ENCODE results near the gene POLH.
"Not testable (repeated sequence)": the region's sequence is repeated elsewhere in the genome, so short reads cannot be mapped to it uniquely, and the experiment has no call there.

POLH gene

DNA sequence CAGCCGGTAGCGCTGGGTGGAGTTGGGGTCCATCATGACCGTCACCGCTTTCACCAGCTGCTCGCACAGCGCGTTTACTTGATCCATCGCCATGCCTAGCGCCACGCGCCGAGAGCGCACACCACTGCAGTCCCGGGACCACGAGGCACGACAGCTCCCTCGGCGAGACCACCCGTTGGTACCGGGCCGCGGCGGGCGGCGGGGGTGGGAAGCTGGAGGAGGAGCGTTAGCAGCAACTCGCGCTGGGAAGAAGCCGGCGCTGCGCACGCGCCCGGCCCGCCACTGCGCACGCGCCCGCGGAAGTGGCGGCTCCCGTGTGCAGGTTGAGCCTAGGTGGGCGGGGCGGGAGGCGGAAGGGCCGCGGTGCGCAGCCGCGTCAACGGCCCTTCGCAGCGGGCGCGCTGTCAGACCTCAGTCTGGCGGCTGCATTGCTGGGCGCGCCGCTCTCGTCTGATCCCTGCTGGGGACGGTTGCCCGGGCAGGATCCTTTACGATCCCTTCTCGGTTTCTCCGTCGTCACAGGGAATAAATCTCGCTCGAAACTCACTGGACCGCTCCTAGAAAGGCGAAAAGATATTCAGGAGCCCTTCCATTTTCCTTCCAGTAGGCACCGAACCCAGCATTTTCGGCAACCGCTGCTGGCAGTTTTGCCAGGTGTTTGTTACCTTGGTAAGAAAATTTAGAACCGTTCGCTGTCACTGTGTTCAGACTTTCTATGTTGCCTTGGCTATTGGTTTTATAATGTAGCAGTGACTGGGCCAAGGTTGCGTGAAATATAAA is at the start of gene POLH, which contains the start of gene XPO5:
POLH (plus strand) TSS at position 414 of the 780 bp plus-strand sequence. CDS start 6,135 bp downstream, outside the sequence.
XPO5 (minus strand) TSS at position 267 of the 780 bp plus-strand sequence; CDS start at position 93, 174 bp downstream.
- DNase-seq (ENCODE audit: low spot score), result peak; percentile 99

GRCh38 chr6:43532201-43532600 is 43.8 kb upstream of the POLH start:
- DNase-seq (ENCODE audit: low spot score), result no peak

- not testable (repeated sequence) for DNase-seq (ENCODE audit: low spot score)
These were observed 37.0 kb upstream of the POLH start for GRCh38 chr6:43538986-43539385.

- not testable (repeated sequence) for DNase-seq (ENCODE audit: low spot score)
These were observed 36.6 kb upstream of the POLH start for GRCh38 chr6:43539409-43539808.

DNA sequence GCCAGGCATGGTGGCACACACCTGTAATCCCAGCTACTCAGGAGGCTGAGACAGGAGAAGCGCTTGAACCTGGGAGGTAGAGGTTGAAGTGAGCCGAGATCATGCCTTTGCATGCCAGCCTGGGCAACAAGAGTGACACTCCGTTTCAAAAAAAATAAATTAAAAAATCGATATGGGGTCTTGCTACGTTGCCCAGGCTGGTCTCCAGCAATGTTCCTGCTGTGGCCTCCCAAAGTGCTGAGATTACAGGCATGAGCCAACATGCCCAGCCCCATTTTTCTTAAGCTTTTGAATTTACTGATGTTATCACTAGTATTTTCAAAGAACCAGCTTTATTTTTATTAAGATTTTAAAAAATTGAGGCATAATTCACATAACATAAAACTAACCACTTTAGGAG is 35.5 kb upstream of the POLH start:
- DNase-seq (ENCODE audit: low spot score), result no peak

DNA sequence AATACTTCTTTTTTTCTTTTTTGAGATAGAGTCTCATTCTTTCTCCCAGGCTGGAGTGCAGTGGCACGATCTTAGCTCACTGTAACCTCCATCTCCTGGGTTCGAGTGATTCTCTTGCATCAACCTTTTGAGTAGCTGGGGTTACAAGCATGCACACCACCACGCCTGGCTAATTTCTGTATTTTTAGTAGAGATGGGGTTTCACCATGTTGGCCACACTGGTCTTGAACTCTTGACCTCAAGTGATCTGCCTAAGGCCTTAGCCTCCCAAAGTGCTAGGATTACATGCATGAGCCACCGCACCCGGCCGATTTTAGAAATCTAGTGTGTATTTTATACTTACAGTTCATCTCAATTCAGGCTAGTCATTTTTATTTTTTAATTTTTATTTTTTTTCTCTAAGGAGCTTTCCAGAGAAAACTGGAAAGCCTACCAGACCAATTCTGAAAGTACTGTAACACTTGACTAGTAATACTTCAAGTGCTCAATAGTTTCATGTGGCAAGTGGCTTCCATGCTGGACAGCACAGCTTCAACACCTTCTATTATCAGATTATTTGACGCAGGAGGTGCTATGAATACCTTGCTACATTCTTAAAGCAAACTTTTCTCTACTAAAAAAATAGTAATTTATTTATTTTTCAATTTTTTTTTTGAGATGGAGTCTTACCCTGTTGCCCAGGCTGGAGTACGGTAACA is 34.1 kb upstream of the POLH start:
- DNase-seq (ENCODE audit: low spot score), result no peak

GRCh38 chr6:43544461-43544860 is 31.5 kb upstream of the POLH start:
- no peak for DNase-seq (ENCODE audit: low spot score)

GRCh38 chr6:43547222-43547621 is 28.8 kb upstream of the POLH start:
- DNase-seq (ENCODE audit: low spot score), result no peak

- DNase-seq (ENCODE audit: low spot score), result not testable (repeated sequence)
These were observed 18.4 kb upstream of the POLH start for GRCh38 chr6:43557620-43558019.

GRCh38 chr6:43559328-43559727 is 16.7 kb upstream of the POLH start:
- no peak for DNase-seq (ENCODE audit: low spot score)

DNA sequence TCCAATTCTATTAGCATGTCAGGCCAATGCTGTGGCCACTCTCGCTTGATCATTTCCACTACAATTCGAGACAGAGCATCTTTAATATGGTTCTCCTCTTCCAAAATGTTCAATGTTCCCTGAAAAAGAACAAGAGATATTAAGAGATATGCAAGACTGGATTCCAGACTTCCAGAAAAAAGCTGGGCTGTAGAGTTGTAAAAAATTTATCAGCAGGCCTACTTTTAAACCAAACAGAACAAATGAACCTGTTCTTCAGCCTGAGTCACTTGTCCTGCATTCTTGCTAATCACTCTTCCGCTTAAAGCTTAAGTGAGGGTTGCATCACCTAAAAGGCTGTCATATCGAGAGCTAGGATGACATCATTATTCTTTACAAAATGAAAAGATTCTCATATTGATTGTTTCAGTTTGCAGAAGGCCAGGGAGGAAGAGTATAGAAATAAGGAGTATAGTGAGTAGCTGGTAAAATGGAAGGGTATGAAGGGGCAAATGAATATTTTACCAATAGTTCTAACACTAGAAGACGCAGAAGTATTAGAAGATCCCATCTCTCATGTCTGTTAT is 5.0 kb upstream of the POLH start:
- DNase-seq (ENCODE audit: low spot score), result peak; percentile 5

GRCh38 chr6:43572015-43572414 is 4.0 kb upstream of the POLH start:
- DNase-seq (ENCODE audit: low spot score), result no peak

- DNase-seq (ENCODE audit: low spot score), result peak; percentile 79
These were observed 747 bp upstream of the POLH start for GRCh38 chr6:43575105-43575771.

DNA sequence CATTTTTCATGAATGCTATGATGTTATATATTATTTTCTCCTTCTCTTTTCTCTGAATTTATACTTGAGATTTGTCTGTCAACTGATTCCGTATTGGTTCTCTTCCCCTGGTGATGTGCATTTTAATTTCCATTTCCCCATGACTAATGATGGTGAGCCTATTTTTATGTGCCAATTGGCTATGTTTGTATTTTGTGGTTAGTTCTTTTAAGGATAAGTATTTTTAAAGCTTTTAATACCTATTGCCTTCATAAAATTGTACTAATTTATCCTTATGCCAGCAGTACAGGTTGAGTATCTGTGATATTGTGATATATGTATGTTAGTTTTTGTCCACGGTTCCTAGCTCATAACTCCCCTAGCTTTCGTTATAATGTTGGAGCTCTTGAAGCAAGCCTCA is 2.8 kb downstream of the POLH start:
- DNase-seq (ENCODE audit: low spot score), result no peak

- no peak for DNase-seq (ENCODE audit: low spot score)
These were observed 3.2 kb downstream of the POLH start for GRCh38 chr6:43579171-43579570.

DNA sequence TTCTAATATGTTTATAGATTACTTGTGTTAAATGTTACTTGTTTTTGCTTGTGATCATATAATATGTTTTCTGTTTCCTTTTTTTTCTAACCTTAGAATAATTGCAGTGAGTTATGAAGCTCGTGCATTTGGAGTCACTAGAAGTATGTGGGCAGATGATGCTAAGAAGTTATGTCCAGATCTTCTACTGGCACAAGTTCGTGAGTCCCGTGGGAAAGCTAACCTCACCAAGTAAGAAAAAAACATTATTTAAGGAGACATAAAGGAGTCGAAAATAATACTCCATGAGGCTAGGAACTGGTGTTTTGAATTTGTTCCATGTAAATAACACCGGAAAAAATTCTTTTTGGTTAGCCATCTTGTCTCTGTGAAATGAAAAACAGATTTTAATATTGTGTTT is 6.9 kb downstream of the POLH start:
- no peak for DNase-seq (ENCODE audit: low spot score)

DNA sequence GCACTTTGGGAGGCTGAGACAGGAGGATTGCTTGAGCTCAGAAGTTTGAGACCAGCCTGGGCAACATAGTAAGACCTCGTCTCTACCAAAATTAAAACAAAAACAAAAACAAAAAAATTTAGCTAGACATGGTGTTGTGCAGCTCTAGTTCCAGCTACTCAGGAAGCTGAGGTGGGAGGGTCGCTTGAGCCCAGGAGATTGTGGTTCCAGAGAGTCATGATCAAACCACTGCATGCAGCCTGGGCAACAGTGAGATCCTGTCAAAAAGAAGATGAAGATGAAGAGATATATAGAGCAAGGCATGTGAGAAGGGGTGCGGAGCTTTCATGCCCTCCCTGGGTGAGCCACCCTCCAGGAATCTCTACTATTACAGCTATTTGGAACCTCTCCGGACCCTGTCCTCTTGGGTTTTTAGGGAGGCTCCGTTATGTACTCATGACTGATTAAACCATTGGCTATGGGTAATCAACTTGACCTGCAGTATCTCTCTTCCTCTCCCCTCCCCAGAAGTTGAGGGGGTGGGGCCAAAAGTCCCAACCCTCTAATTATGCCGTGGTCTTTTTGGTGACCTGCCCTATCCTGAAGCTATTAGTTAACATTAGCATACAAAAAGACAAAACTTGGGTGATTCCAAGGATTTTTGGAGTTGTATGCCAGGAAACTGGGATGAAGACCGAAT is 9.0 kb downstream of the POLH start:
- DNase-seq (ENCODE audit: low spot score), result no peak

DNA sequence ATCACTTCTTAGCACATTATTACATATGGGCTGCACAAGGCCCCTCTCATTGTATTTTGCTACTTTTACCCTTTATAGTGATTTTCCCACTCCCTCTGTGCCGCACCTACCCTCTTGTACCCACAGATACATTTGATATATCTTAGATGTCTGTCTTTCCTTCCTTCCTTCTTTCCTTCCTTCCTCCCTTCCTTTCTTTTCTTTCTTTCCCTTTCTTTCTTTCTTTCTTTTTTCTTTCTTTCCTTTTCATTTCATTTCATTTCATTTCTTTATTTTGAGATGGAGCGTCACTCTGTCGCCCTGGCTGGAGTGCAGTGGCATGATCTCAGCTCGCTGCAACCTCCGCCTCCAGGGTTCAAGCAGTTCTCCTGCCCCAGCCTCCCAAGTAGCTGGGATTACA is 12.2 kb downstream of the POLH start:
- DNase-seq (ENCODE audit: low spot score), result no peak

DNA sequence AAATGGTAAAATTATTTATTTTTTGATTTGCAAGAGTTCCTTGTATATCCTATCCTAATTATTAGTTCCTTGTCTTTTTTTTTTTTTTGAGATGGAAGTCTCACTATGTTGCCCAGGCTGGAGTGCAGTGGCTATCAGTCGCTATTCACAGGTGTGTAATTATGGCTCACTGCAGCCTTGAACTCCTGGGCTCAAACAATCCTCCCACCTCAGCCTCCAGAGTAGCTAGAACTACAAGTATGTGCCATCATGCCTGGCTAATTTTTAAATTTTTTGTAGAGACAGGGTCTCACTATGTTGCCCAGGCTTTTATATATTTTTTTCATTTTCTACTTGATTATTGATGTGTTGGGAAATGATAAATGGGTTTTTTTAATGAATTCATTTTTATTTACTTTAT is 13.6 kb downstream of the POLH start:
- DNase-seq (ENCODE audit: low spot score), result not testable (repeated sequence)

DNA sequence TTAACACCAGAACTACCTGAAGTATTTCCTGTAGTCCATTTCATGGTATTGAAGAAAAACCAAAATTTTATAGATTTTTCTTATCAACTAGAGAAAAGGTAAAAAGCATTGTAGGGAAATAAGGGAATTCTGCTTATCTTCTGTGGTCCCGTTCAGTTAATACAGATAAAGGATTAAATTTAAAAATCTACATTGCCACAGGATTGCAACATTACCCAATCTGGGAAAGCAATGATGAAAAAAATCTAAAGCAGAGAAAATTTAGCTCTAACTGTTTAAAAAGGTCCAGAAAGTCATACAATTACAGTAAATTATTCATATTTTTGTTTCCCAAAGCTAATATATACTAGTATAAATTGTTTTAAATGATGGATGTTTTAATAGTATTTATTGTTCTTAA is 18.0 kb downstream of the POLH start:
- no peak for DNase-seq (ENCODE audit: low spot score)

GRCh38 chr6:43600595-43600994 is 24.6 kb downstream of the POLH start:
- no peak for DNase-seq (ENCODE audit: low spot score)

DNA sequence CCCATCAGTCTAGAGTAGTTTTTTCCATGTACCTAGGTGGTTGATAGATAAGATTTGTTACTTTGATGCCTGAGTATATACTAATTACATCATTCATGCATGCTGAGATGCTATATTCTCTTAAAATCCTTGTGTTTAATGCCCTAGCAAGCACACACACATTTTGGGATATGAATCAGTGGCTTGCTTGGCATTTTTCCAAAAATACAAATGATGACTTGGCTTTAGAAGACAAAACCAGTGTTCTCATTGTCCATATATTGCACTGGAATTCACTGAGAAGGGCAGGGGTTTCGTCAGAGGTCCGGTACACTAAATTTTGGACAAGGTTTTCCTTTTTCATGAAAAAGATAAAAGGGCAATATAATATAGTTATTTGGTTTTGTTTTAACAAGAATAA is 28.2 kb downstream of the POLH start:
- DNase-seq (ENCODE audit: low spot score), result no peak
